ENCODE results near the gene ALKAL2. TPM values are rescaled to one million over a fixed set of nuclear protein-coding genes. Genes with fewer than 3 reads are reported as not detected.

The ALKAL2 gene
- total RNA-seq, 1 donor from 2014 or later: 1.5 TPM

DNA sequence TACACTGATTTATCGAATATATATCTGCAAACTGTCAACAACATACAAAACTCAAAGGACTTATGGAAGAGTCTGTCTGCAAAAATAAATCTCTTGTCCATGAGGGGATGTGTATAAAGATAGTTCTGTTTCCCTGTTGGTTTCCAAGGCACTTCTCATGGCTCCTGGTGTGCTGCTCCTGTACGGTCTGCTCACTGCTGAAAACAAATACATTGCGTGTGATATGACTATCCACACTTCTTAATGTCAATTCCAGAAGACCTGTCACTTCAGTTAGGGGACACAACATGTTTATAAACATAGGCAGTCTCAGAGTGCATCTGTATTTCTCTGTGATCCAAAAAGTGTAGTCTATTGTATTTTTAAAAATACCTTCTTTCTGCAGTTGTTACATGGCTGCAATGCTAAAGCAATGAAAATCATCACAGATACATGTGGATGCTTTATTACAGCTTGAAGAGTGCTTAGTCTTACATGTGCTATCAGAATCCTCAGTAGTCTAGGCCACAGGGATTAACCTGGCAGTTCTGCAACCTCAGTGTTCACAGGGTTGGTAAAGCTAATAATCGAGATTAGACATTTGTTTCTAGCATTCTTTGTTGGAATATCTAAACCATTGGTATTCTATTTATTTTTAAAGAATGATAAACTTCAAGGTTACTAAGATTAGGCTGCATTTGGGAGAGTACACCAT lies 7.8 kb downstream of the ALKAL2 start:
- H3K36me3 Mint-ChIP-seq (ENCODE audit: low read depth, unreplicated experiment): peaks cover 16% of the 10 kb centered on the region
- H3K9me3 Mint-ChIP-seq (ENCODE audit: unreplicated experiment): no peaks in the 10 kb centered on the region
- H3K36me3 ChIP-seq (ENCODE audit: insufficient read depth, low read length): peaks cover 43% of the 10 kb centered on the region
- no peaks in the 10 kb centered on the region for H3K27me3 ChIP-seq (ENCODE audit: insufficient read depth, low read length)
- peaks cover 14% of the 10 kb centered on the region for H3K4me1 ChIP-seq (ENCODE audit: insufficient read depth, low read length)
- no peak for FAIRE-seq
- H2AFZ ChIP-seq (ENCODE audit: low read depth, low read length): no peak overlapping the region
- H4K20me1 ChIP-seq (ENCODE audit: insufficient read depth, low read length): peaks cover 22% of the 10 kb centered on the region
- DNase-seq (ENCODE audit: low read depth): no peak
- H3K27ac Mint-ChIP-seq (ENCODE audit: unreplicated experiment): no peak overlapping the region
- H3K27me3 Mint-ChIP-seq (ENCODE audit: low read depth, unreplicated experiment): no peaks in the 10 kb centered on the region
- H3K27ac ChIP-seq (ENCODE audit: low read depth, low read length): no peak overlapping the region
- no peak overlapping the region for H3K4me3 ChIP-seq (ENCODE audit: insufficient read depth, low read depth, low read length)
- peaks cover 8% of the 10 kb centered on the region for H3K4me1 Mint-ChIP-seq (ENCODE audit: low read depth, unreplicated experiment)
- H3K9me3 ChIP-seq (ENCODE audit: insufficient read depth, low read depth, low read length): no peaks in the 10 kb centered on the region
- H3K9ac ChIP-seq (ENCODE audit: low read length): no peak overlapping the region
- H3K4me3 Mint-ChIP-seq (ENCODE audit: unreplicated experiment): no peak overlapping the region
- TF ChIP-seq, protein P1, sequence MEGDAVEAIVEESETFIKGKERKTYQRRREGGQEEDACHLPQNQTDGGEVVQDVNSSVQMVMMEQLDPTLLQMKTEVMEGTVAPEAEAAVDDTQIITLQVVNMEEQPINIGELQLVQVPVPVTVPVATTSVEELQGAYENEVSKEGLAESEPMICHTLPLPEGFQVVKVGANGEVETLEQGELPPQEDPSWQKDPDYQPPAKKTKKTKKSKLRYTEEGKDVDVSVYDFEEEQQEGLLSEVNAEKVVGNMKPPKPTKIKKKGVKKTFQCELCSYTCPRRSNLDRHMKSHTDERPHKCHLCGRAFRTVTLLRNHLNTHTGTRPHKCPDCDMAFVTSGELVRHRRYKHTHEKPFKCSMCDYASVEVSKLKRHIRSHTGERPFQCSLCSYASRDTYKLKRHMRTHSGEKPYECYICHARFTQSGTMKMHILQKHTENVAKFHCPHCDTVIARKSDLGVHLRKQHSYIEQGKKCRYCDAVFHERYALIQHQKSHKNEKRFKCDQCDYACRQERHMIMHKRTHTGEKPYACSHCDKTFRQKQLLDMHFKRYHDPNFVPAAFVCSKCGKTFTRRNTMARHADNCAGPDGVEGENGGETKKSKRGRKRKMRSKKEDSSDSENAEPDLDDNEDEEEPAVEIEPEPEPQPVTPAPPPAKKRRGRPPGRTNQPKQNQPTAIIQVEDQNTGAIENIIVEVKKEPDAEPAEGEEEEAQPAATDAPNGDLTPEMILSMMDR (IDR thresholded peaks at IDR 0.05; ENCODE audit: insufficient read depth, low read depth, low read length): no peak
- TF ChIP-seq EZH2 (IDR thresholded peaks at IDR 0.05; ENCODE audit: insufficient read depth, low read length): no peak
- H3K79me2 ChIP-seq (ENCODE audit: insufficient read depth, low read length): peaks cover 20% of the 10 kb centered on the region
- H3K4me2 ChIP-seq (ENCODE audit: low read length): no peak overlapping the region

DNA sequence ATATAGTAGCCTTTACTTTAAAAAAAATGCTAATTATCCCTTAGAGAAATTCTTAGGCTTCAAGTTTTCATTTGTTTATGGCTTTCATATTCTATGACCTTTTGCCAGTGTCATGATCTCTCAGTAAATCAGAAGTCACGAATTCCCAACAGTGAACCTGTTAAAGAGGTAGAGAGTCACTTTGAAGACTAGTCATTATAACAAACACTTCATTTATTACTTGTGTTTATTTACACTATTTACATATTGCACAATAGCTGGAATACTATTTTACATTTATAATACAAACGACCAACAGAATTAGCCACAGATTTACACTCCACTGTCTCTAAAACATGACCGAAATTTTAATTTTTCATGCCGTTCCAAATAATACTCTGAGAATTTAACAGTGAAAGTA lies 8.5 kb downstream of the ALKAL2 start:
- Histone ChIP-seq H2AFZ (ENCODE audit: low read depth, low read length) (no peak overlapping the region), H3K27ac (ENCODE audit: low read depth, low read length) (no peak overlapping the region), H3K79me2 (ENCODE audit: insufficient read depth, low read length) (peaks cover 27% of the 10 kb centered on the region), H3K4me2 (ENCODE audit: low read length) (no peak overlapping the region), H3K27me3 (ENCODE audit: insufficient read depth, low read length) (no peaks in the 10 kb centered on the region), H3K4me1 (ENCODE audit: insufficient read depth, low read length) (peaks cover 7% of the 10 kb centered on the region), H3K9me3 (ENCODE audit: insufficient read depth, low read depth, low read length) (no peaks in the 10 kb centered on the region), H3K36me3 (ENCODE audit: insufficient read depth, low read length) (peaks cover 43% of the 10 kb centered on the region), H3K9ac (ENCODE audit: low read length) (no peak overlapping the region), H4K20me1 (ENCODE audit: insufficient read depth, low read length) (peaks cover 29% of the 10 kb centered on the region), H3K4me3 (ENCODE audit: insufficient read depth, low read depth, low read length) (no peak overlapping the region)
- Mint-ChIP-seq H3K9me3 (ENCODE audit: unreplicated experiment) (no peaks in the 10 kb centered on the region), H3K36me3 (ENCODE audit: low read depth, unreplicated experiment) (peaks cover 16% of the 10 kb centered on the region), H3K4me1 (ENCODE audit: low read depth, unreplicated experiment) (peaks cover 7% of the 10 kb centered on the region), H3K27ac (ENCODE audit: unreplicated experiment) (no peak overlapping the region), H3K4me3 (ENCODE audit: unreplicated experiment) (no peak overlapping the region), H3K27me3 (ENCODE audit: low read depth, unreplicated experiment) (no peaks in the 10 kb centered on the region)
- TF ChIP-seq EZH2 (IDR thresholded peaks at IDR 0.05; ENCODE audit: insufficient read depth, low read length): no peak
- TF ChIP-seq, protein P1 (IDR thresholded peaks at IDR 0.05; ENCODE audit: insufficient read depth, low read depth, low read length): no peak
- FAIRE-seq (no peak), DNase-seq (ENCODE audit: low read depth) (no peak)

DNA sequence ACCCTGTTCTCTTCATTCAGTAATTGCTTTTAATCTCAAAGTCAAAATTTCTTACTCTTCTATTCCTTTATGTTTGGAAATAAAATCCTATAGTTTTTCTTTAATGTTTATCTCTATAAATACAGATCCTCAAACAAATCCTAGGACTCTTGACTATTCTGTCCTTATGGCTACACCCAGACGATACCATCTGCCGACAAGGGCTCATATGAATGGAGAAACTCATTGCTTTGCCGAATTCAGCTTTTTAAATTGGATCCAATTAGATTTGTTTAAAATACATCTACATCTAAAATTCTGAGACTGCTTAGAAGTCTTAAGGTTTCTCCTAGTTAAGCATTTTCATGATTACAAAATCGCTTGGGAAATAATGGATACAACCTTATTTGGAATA lies 9.0 kb downstream of the ALKAL2 start:
- H3K9me3 ChIP-seq (ENCODE audit: insufficient read depth, low read depth, low read length): no peaks in the 10 kb centered on the region
- H3K4me3 ChIP-seq (ENCODE audit: insufficient read depth, low read depth, low read length): no peak overlapping the region
- no peaks in the 10 kb centered on the region for H3K27me3 ChIP-seq (ENCODE audit: insufficient read depth, low read length)
- no peak for FAIRE-seq
- no peak overlapping the region for H2AFZ ChIP-seq (ENCODE audit: low read depth, low read length)
- H3K79me2 ChIP-seq (ENCODE audit: insufficient read depth, low read length): peaks cover 32% of the 10 kb centered on the region
- Mint-ChIP-seq H3K27me3 (ENCODE audit: low read depth, unreplicated experiment) (no peaks in the 10 kb centered on the region), H3K27ac (ENCODE audit: unreplicated experiment) (no peak overlapping the region), H3K36me3 (ENCODE audit: low read depth, unreplicated experiment) (peaks cover 15% of the 10 kb centered on the region), H3K4me3 (ENCODE audit: unreplicated experiment) (no peak overlapping the region), H3K9me3 (ENCODE audit: unreplicated experiment) (no peaks in the 10 kb centered on the region), H3K4me1 (ENCODE audit: low read depth, unreplicated experiment) (peaks cover 4% of the 10 kb centered on the region)
- H3K4me1 ChIP-seq (ENCODE audit: insufficient read depth, low read length): peaks cover 3% of the 10 kb centered on the region
- TF ChIP-seq EZH2 (IDR thresholded peaks at IDR 0.05; ENCODE audit: insufficient read depth, low read length): no peak
- TF ChIP-seq, protein P1 (IDR thresholded peaks at IDR 0.05; ENCODE audit: insufficient read depth, low read depth, low read length): no peak
- DNase-seq (ENCODE audit: low read depth): no peak
- no peak overlapping the region for H3K9ac ChIP-seq (ENCODE audit: low read length)
- H3K4me2 ChIP-seq (ENCODE audit: low read length): no peak overlapping the region
- H4K20me1 ChIP-seq (ENCODE audit: insufficient read depth, low read length): peaks cover 33% of the 10 kb centered on the region
- peaks cover 43% of the 10 kb centered on the region for H3K36me3 ChIP-seq (ENCODE audit: insufficient read depth, low read length)
- no peak overlapping the region for H3K27ac ChIP-seq (ENCODE audit: low read depth, low read length)

Measured in astrocyte (in vitro differentiated cells and primary cell).